Measurements from ENCODE around the gene RGS3. TPM values are rescaled to one million over a fixed set of nuclear protein-coding genes. Genes with fewer than 3 reads are reported as not detected.

Gene RGS3
- total RNA-seq, 3 donors from 2014 or later: 65.9 to 83.8 (median 70.7) TPM

GRCh38 chr9:113456235-113456634 is 7.3 kb upstream of the RGS3 start:
- no peak for ATAC-seq
- Histone ChIP-seq H3K4me3 (no peak overlapping the region), H3K4me1 (ENCODE audit: low read depth) (no peaks in the 10 kb centered on the region), H3K9me3 (no peaks in the 10 kb centered on the region), H3K36me3 (ENCODE audit: low read depth) (no peaks in the 10 kb centered on the region)
- intact Hi-C loops (cut with DNase I, micrococcal nuclease): no loop called here
- DNase-seq: no peak
- no peak for TF ChIP-seq CTCF (IDR thresholded peaks at IDR 0.05)

GRCh38 chr9:113461285-113461684 is 2.2 kb upstream of the RGS3 start:
- H3K36me3 ChIP-seq (ENCODE audit: low read depth): no peaks in the 10 kb centered on the region
- no peaks in the 10 kb centered on the region for H3K9me3 ChIP-seq
- H3K4me3 ChIP-seq: no peak overlapping the region
- DNase-seq (no peak), ATAC-seq (no peak)
- TF ChIP-seq CTCF (IDR thresholded peaks at IDR 0.05): no peak
- H3K4me1 ChIP-seq (ENCODE audit: low read depth): peaks cover 3% of the 10 kb centered on the region
- intact Hi-C loops (cut with DNase I, micrococcal nuclease): no loop called here

- H3K36me3 ChIP-seq (ENCODE audit: low read depth): no peaks in the 10 kb centered on the region
- H3K4me1 ChIP-seq (ENCODE audit: low read depth): peaks cover 3% of the 10 kb centered on the region
- ATAC-seq (no peak), DNase-seq (no peak)
- no peak overlapping the region for H3K4me3 ChIP-seq
- TF ChIP-seq CTCF (IDR thresholded peaks at IDR 0.05): no peak
- H3K9me3 ChIP-seq: no peaks in the 10 kb centered on the region
- intact Hi-C loops (cut with DNase I, micrococcal nuclease): no loop called here
Observed at GRCh38 chr9:113461943-113462342, 1.6 kb upstream of the RGS3 start.

GRCh38 chr9:113462781-113463286 is 693 bp upstream of the RGS3 start:
- Histone ChIP-seq H3K4me1 (ENCODE audit: low read depth) (peaks cover 3% of the 10 kb centered on the region), H3K4me3 (no peak overlapping the region), H3K9me3 (no peaks in the 10 kb centered on the region), H3K36me3 (ENCODE audit: low read depth) (no peaks in the 10 kb centered on the region)
- no peak for TF ChIP-seq CTCF (IDR thresholded peaks at IDR 0.05)
- ATAC-seq (no peak), DNase-seq (no peak)
- intact Hi-C loops (cut with DNase I, micrococcal nuclease): no loop called here

- intact Hi-C loops (cut with DNase I, micrococcal nuclease): no loop called here
- no peaks in the 10 kb centered on the region for H3K9me3 ChIP-seq
- DNase-seq (peak in 1 of 3 donors; percentile 36), ATAC-seq (peak; percentile 16)
- no peaks in the 10 kb centered on the region for H3K36me3 ChIP-seq (ENCODE audit: low read depth)
- H3K4me1 ChIP-seq (ENCODE audit: low read depth): peaks cover 3% of the 10 kb centered on the region
- TF ChIP-seq CTCF (IDR thresholded peaks at IDR 0.05): no peak
- no peak overlapping the region for H3K4me3 ChIP-seq
Observed at GRCh38 chr9:113464286-113464660, 746 bp downstream of the RGS3 start.

- Histone ChIP-seq H3K4me1 (ENCODE audit: low read depth) (peaks cover 3% of the 10 kb centered on the region), H3K4me3 (no peak overlapping the region), H3K36me3 (ENCODE audit: low read depth) (no peaks in the 10 kb centered on the region), H3K9me3 (no peaks in the 10 kb centered on the region)
- intact Hi-C loops (cut with DNase I, micrococcal nuclease): no loop called here
- DNase-seq: no peak
- ATAC-seq: no peak
- no peak for TF ChIP-seq CTCF (IDR thresholded peaks at IDR 0.05)
Observed at GRCh38 chr9:113465599-113466140, 2.1 kb downstream of the RGS3 start.
